ENCODE measurements around the gene MYO5C.

DNA sequence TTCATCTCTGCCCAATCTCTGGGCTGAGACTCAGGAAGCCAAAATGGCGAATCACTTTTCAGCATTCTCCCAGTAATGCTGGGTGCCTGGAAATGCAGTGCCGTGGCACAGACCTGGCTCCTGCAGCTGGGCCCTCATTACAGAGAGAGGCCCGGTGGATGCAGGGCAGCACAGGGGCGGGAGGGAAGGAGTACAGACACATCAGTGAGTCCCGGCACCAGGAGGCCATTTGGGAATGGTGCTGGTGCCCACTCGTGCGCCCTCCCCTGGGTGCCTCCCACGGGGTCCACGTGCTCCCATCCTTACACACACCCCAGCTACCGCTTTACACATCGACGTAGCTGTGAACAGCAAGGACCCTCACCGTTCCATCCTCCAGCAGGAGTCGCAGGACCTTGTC lies 13.2 kb downstream of the MYO5C start:
- no peak for TF ChIP-seq EZH2 (IDR thresholded peaks at IDR 0.05; ENCODE audit: borderline replicate concordance, control insufficient read depth, low read depth, low read length)
- TF ChIP-seq FOXM1 (IDR thresholded peaks at IDR 0.05; ENCODE audit: low read depth, low read length), result no peak
- TF ChIP-seq, protein P1, sequence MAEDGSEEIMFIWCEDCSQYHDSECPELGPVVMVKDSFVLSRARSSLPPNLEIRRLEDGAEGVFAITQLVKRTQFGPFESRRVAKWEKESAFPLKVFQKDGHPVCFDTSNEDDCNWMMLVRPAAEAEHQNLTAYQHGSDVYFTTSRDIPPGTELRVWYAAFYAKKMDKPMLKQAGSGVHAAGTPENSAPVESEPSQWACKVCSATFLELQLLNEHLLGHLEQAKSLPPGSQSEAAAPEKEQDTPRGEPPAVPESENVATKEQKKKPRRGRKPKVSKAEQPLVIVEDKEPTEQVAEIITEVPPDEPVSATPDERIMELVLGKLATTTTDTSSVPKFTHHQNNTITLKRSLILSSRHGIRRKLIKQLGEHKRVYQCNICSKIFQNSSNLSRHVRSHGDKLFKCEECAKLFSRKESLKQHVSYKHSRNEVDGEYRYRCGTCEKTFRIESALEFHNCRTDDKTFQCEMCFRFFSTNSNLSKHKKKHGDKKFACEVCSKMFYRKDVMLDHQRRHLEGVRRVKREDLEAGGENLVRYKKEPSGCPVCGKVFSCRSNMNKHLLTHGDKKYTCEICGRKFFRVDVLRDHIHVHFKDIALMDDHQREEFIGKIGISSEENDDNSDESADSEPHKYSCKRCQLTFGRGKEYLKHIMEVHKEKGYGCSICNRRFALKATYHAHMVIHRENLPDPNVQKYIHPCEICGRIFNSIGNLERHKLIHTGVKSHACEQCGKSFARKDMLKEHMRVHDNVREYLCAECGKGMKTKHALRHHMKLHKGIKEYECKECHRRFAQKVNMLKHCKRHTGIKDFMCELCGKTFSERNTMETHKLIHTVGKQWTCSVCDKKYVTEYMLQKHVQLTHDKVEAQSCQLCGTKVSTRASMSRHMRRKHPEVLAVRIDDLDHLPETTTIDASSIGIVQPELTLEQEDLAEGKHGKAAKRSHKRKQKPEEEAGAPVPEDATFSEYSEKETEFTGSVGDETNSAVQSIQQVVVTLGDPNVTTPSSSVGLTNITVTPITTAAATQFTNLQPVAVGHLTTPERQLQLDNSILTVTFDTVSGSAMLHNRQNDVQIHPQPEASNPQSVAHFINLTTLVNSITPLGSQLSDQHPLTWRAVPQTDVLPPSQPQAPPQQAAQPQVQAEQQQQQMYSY (CRISPR knock-in tag; IDR thresholded peaks at IDR 0.05), result no peak
- TF ChIP-seq, protein P2, sequence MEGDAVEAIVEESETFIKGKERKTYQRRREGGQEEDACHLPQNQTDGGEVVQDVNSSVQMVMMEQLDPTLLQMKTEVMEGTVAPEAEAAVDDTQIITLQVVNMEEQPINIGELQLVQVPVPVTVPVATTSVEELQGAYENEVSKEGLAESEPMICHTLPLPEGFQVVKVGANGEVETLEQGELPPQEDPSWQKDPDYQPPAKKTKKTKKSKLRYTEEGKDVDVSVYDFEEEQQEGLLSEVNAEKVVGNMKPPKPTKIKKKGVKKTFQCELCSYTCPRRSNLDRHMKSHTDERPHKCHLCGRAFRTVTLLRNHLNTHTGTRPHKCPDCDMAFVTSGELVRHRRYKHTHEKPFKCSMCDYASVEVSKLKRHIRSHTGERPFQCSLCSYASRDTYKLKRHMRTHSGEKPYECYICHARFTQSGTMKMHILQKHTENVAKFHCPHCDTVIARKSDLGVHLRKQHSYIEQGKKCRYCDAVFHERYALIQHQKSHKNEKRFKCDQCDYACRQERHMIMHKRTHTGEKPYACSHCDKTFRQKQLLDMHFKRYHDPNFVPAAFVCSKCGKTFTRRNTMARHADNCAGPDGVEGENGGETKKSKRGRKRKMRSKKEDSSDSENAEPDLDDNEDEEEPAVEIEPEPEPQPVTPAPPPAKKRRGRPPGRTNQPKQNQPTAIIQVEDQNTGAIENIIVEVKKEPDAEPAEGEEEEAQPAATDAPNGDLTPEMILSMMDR (IDR thresholded peaks at IDR 0.05 in 2 of 3, conservative IDR thresholded peaks at IDR 0.05 in 1 of 3; ENCODE audit: control insufficient read depth in 2 of 3, extremely low read depth in 1 of 3, insufficient read depth in 1 of 3, low read depth in 3 of 3, low read length in 3 of 3), result no peak
- TF ChIP-seq RAD21 (IDR thresholded peaks at IDR 0.05; ENCODE audit: insufficient read depth, low read depth, low read length), result no peak

Data from GM12878 (cell line).